Stimulated activated CD4-positive, alpha-beta T cell treated with anti-CD3 and anti-CD28 coated beads, Interleukin-12 subunit alpha, Interleukin-12 subunit beta, amount 100 ng/mL, for 24 hours (primary cell): ENCODE data around the gene SIDT1.

Experiments
- DNase-seq, 2 experiments: peaks; one replicate each; pipeline ENCODE4 v3.0.0-alpha.2; 2020; ENCODE audit warnings: low read depth in 2 of 2

The SIDT1 gene

GRCh38 chr3:113594066-113594465 lies 61.7 kb downstream of the SIDT1 start:
- no peak for DNase-seq

DNA sequence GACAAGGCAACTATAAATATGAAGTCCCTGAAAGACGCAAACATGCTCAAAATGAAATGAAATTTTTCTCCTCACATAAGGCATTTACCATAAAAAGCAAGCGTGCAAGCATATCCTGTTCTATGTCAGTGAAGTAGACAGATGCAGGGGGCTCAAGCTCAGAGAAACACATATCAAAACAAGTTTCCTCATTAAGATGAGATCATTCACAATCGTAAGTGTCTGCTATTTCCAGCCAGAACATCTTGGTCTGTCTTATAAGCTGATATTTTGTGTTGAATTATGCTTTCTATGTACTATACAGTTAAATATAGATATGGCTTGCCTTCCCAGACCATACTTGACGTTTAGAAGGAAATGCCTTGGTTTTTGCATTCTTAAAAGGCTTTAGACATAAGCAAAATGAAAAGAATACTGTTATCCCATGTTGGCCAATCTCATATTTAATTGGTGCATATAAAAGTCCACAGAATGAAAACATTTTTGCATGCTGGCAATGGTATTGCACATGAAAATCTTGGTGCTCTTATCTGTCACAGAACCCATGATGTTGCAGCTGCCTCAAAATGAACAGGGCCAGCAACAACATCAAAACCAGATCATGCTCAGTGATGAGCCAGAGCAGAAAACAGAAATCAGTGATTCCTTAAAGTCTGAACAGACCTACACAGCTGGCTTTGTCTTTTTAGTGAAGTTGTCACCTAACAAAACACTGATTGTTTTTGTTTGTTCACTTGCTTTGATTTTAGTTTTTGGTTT lies 65.4 kb downstream of the SIDT1 start:
- DNase-seq = no peak

GRCh38 chr3:113600418-113601182 lies 68.2 kb downstream of the SIDT1 start:
- DNase-seq = no peak

GRCh38 chr3:113601240-113601639 lies 68.9 kb downstream of the SIDT1 start:
- DNase-seq = no peak

GRCh38 chr3:113602256-113602655 lies 69.9 kb downstream of the SIDT1 start:
- no peak for DNase-seq

DNA sequence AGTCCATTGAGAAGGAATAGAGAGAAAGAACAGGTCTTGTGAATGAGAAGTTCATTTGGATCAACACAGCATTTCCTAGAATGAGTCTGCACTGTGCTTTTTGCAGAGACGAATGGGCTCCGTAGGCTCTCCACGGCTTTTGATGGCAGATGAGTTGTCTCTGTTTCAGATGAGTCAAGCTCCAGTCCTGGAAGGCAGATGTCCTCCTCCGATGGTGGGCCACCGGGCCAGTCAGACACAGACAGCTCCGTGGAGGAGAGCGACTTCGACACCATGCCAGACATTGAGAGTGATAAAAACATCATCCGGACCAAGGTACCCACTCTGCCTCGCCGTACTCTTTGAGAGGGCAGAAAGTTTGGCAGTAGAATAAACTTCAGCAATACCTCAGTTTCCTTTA lies 70.5 kb downstream of the SIDT1 start:
- DNase-seq = no peak

DNA sequence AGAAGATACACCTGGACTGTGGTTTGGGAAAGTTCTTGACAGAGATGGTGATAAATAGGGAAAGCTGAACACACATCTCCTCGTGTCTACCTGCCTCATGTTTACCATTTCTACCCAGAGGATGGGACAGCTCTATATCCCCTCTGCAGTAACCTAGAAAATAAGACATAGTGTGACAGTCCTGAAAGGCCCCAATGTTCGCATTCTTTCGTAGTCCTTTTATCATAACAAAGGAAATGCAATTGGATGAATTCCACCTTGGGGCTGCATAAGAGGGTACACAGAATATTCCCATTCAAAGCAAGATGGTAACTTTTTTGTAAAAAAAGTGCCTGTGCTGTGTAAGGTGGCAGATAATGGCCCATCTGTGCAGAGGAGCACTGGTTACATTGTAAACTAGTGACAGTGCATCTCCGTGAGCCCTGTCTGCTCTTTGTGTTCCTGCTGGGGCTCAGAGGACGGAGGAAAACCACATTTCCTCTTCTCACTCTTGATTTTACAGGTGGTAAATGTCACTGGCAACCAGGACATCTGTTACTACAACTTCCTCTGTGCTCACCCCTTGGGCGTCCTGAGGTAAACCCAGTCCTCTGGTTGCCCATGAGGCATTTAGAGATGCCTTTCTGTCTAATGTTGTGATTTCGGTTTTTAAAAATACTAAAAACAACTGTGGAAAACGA lies 74.3 kb downstream of the SIDT1 start:
- DNase-seq = peak in 1 of 2 experiments; percentile 19

GRCh38 chr3:113607219-113607596 lies 74.9 kb downstream of the SIDT1 start:
- DNase-seq = no peak

GRCh38 chr3:113614402-113614801 lies 82.0 kb downstream of the SIDT1 start:
- no peak for DNase-seq

DNA sequence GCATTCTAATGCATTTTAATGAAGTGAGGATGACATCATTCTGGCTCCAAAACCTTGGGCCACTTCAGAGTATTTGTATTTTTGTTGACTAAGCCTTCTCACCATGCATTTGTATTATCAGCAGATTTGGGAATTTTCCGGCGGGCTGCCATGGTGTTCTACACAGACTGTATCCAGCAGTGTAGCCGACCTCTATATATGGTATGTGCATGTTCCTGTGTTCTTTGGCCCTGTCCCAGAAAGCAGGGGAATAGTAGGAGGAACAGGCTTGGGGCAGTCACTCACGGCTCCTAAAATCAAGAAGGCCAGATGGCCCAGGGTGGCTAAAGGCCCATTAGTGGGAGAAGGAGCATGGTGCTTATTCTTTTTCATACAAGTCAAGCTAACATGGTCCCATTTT lies 83.6 kb downstream of the SIDT1 start:
- no peak for DNase-seq

DNA sequence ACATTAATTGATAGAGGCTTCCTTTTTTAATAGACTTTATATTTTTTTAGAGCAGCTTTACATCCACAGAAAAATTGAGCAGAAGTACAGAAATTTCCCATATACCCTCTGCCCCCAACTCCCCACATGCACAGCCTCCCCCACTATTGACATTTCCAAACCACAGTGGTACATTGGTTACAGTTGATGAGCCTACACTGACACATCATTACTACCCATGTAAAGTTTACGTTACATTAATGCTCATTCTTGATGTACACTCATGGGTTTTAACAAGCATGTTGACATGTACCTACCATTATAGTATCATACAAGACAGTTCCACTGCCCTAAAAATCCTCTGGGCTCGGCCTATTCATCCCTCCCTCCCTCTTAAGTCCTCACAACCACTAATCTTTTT lies 85.4 kb downstream of the SIDT1 start:
- DNase-seq = no peak

- DNase-seq = no peak
Measured at GRCh38 chr3:113620091-113620490, 87.7 kb downstream of the SIDT1 start.

DNA sequence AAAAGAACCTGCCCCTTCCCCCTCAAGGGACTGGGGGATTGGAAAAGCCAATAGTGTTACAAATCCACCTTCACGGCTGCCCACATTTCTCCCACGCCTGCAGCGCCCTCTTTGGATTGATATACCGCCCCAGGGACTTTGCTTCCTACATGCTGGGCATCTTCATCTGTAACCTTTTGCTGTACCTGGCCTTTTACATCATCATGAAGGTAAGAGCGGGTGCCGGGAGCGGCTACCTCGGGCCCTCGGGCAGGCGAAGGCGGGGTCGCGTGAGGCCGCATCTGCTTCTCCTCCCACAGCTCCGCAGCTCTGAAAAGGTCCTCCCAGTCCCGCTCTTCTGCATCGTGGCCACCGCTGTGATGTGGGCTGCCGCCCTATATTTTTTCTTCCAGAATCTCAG lies 91.0 kb downstream of the SIDT1 start:
- no peak for DNase-seq

- no peak for DNase-seq
Measured at GRCh38 chr3:113623811-113624210, 91.5 kb downstream of the SIDT1 start.

GRCh38 chr3:113625834-113626233 lies 93.5 kb downstream of the SIDT1 start:
- no peak for DNase-seq

- DNase-seq = no peak
Measured at GRCh38 chr3:113626503-113627371, 94.4 kb downstream of the SIDT1 start.

GRCh38 chr3:113628316-113628715 lies 96.0 kb downstream of the SIDT1 start:
- no peak for DNase-seq

DNA sequence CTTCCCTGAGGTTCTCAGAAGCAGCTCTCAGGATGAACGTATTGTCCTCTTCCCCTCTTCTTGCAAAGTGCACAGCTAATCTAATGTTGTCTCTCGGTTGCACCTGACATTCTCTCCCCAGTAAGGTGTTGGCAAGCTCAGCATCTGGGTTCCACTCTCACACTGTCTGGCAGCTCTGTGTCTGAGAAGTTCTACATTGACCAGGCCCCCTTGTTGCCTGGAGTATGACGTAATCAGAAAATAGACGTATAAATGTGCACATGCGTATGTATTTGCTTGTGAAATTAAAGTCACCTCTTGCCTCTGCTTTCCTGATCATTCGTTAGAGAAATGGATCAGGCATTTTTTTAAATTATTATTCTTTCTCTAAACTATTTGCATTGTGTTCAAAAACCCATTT lies 96.4 kb downstream of the SIDT1 start:
- DNase-seq = no peak

GRCh38 chr3:113629584-113630421 lies 97.4 kb downstream of the SIDT1 start:
- DNase-seq = no peak

GRCh38 chr3:113630956-113631542 lies 98.7 kb downstream of the SIDT1 start:
- DNase-seq = no peak
